ENCODE results near the gene NAGLU. TPM values are rescaled to one million over a fixed set of nuclear protein-coding genes. Genes with fewer than 3 reads are reported as not detected.

NAGLU gene
- total and polyA plus RNA-seq, 2 experiments from 2014 or later: 12.0 to 31.2 TPM

GRCh38 chr17:42559075-42559474, 23.0 kb downstream of the NAGLU start (continued):
- TF ChIP-seq ETS1 (IDR thresholded peaks at IDR 0.05) (no peak), POLR2AphosphoS5 (IDR thresholded peaks at IDR 0.05; ENCODE audit: low read depth) (no peak), ZNF114 (CRISPR knock-in tag; IDR thresholded peaks at IDR 0.05) (no peak), EZH2phosphoT487 (IDR thresholded peaks at IDR 0.05; ENCODE audit: unreplicated experiment) (no peak), CTCF (conservative IDR thresholded peaks at IDR 0.05; ENCODE audit: low read depth in 2 of 2) (no peak), NANOG (IDR thresholded peaks at IDR 0.05; ENCODE audit: borderline replicate concordance) (no peak)

GRCh38 chr17:42560246-42560645, 24.2 kb downstream of the NAGLU start:
- no peak overlapping the region for H3K27ac ChIP-seq (ENCODE audit: low read depth)
- no peak overlapping the region for H3K4me3 ChIP-seq
- H2AFZ ChIP-seq: no peak overlapping the region
- DNase-seq (ENCODE audit: low spot score) (no peak), ATAC-seq (no peak)
- H3F3A ChIP-seq (replicated peaks; ENCODE audit: low read depth): peaks cover 11% of the 10 kb centered on the region; the same call in 1 of the 2 replicates
- no peaks in the 10 kb centered on the region for H3K27me3 ChIP-seq (ENCODE audit: insufficient read depth)
- peaks cover 13% of the 10 kb centered on the region; the same call in 1 of the 2 replicates for H3K4me1 ChIP-seq (ENCODE audit: insufficient read depth)
- H3K9me2 ChIP-seq (ENCODE audit: insufficient read depth): no peaks in the 10 kb centered on the region
- peaks cover 17% of the 10 kb centered on the region for H3K79me2 ChIP-seq (replicated peaks; ENCODE audit: insufficient read depth)
- Mint-ChIP-seq H3K27me3 (ENCODE audit: insufficient read depth, low read depth, poor library complexity) (peaks cover 13% of the 10 kb centered on the region), H3K9me3 (no peaks in the 10 kb centered on the region), H3K4me1 (peaks cover 24% of the 10 kb centered on the region), H3K4me3 (peak overlapping the region; percentile 23; the same call in 1 of the 3 replicates), H3K36me3 (ENCODE audit: low read depth) (peaks cover 20% of the 10 kb centered on the region; the same call in 2 of the 3 replicates), H3K27ac (no peak overlapping the region)
- H3K4me2 ChIP-seq: no peak overlapping the region
- no peaks in the 10 kb centered on the region for H4K20me1 ChIP-seq (replicated peaks; ENCODE audit: insufficient read depth)
- H3K36me3 ChIP-seq (ENCODE audit: insufficient read depth): no peaks in the 10 kb centered on the region
- TF ChIP-seq POLR2AphosphoS5 (IDR thresholded peaks at IDR 0.05; ENCODE audit: low read depth) (no peak), ZNF462 (CRISPR knock-in tag; IDR thresholded peaks at IDR 0.05) (no peak), EZH2phosphoT487 (IDR thresholded peaks at IDR 0.05; ENCODE audit: unreplicated experiment) (no peak), CREB1 (CRISPR knock-in tag; IDR thresholded peaks at IDR 0.05; ENCODE audit: low read depth) (no peak), NANOG (IDR thresholded peaks at IDR 0.05; ENCODE audit: borderline replicate concordance) (no peak), EZH2 (IDR thresholded peaks at IDR 0.05; ENCODE audit: low read depth, unreplicated experiment) (no peak), ETS1 (IDR thresholded peaks at IDR 0.05) (no peak), STAT1 (IDR thresholded peaks at IDR 0.05; ENCODE audit: unreplicated experiment) (no peak), CTCF (conservative IDR thresholded peaks at IDR 0.05; ENCODE audit: low read depth in 2 of 2) (no peak), JUNB (IDR thresholded peaks at IDR 0.05; ENCODE audit: unreplicated experiment) (no peak)
